HG02571 (cell line): ENCODE results near the gene RNF168.
"Not testable (repeated sequence)": the region's sequence is repeated elsewhere in the genome, so short reads cannot be mapped to it uniquely, and the experiment has no call there.

ENCODE experiments used
- ATAC-seq: cut with Tn5 transposase; IDR thresholded peaks from one replicate; pipeline ENCODE4 v1.9.1; 2021; ENCODE audit warnings: mild to moderate bottlenecking, moderate library complexity; ENCODE audit not compliant: unreplicated experiment

Gene RNF168

DNA sequence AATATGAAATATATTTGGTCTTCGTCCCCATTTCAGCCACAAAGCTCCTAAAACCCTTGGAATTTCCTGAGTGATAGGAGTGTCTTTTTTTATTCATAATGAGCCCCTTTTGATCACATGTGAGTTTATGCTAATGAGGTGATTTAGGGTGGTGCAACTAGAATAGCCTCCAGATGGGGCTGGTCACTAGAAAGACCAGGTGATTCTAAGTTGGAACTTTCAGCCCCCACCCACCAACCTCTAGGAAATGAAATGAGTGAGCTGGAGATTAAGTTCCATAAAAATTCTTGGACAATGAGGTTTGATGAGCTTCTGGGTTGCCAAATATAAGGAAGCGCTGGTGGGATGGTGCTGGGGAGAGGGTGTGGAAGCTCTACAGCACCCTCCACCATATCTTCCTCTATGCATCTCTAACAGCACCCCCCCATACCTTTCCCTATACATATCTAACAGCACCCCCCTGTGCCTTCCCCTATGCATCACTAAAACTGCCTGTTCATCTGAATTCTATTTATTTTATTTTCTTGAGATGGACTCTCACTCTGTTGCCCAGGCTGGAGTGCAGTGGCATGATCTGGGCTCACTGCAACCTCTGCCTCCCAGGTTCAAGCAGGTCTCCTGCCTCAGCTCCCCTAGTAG, 13.7 kb upstream of the RNF168 start:
- no peak for ATAC-seq

DNA sequence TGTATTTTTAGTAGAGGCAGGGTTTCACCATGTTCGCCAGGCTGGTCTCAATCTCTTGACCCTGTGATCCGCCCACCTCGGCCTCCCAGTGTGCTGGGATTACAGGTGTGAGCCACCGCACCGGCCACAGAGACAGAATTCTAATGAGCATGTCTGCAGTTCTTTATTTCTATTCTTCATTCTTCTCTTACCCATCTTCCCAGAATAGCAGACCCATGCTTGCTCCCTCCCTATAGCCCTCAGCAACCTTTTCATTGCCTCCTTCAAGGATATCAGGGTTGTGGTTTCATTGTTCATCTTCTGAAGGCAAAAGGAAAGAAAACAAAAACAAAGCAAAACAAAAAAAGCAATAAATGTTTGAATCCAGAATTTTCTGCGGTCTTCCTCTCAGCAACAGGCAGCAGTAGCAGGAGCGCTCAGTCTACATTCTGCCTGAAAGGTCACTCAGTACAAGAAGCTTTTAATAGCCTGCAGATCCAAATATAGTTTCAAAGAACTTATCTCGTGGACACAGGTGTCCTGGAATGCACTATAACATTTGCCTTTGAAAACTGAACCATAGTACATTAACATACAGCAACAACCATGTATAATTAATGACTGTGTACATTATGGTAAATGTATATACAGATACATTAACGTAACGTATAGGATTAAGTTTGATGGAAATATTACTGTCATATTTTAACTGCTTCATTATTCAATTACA, 11.5 kb upstream of the RNF168 start, which contains the start of gene SMCO1:
SMCO1 (minus strand) TSS at position 434 of the 709 bp plus-strand sequence; CDS start at position 297, 137 bp downstream.
- ATAC-seq = no peak

DNA sequence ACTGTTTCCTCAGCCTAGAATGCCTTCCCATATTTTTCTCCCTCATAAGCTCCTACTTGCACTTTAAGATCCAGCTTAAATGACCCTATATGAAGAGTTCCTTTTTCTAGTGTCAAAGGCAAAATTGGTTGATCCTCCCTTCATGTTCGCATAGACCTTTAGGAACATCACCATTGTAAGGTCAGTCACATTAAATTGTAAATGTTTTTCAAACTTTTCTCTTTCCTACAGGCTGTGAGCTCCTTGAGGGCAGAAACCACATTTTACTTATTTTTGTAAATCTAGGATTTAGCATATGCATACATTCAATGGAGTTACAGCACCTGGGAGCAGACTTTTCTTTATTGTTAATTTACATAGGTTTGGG, 10.8 kb upstream of the RNF168 start:
- ATAC-seq = no peak

DNA sequence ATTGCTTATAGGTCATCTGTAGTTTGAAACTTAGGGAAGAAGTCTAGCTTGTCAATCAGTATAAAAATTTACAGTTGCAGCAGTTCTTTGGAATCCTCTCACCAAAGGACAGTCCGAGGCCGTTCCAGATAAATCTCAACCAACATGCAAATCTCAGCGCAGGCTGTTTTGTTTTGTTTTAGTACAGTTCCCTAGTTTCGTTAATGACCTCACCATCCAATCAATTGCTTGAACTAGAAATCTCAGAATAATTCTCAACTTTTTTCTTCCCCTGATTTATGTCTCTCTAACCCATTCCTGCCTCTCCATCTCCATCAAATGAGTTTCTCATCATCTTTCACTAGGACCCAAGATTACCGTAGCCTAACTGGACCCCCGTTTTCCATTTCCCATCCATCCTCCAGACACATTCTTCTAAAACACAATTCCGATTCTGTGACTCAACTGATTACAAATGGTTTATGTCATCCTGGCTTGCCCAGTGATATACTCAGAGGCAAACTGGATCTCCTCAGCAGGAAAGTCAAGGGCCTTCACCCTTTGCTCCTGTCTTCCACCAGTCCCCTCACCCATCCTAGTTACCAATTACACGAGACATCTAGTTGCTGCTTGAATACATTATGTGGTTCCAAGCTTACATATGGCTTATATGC, 10.3 kb upstream of the RNF168 start:
- no peak for ATAC-seq

DNA sequence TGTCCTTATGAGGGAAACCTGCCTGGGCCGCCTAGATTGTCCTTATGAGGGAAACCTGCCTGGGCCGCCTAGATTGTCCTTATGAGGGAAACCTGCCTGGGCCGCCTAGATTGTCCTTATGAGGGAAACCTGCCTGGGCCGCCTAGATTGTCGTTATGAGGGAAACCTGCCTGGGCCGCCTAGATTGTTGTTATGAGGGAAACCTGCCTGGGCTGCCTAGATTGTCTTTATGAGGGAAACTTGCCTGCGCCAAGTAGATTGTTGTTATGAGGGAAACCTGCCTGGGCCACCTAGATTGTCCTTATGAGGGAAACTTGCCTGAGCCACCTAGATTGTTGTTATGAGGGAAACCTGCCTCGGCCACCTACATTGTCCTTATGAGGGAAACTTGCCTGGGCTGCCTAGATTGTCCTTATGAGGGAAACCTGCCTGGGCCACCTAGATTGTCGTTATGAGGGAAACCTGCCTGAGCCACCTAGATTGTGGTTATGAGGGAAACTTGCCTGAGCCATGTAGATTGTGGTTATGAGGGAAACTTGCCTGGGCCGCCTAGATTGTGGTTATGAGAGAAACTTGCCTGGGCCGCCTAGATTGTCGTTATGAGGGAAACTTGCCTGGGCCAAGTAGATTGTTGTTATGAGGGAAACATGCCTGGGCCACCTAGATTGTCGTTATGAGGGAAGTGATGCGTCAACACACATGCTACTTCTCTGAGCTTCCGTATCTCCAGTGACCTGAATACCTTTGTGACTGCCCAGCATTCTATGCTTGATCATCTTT, 8.3 kb upstream of the RNF168 start:
- not testable (repeated sequence) for ATAC-seq

DNA sequence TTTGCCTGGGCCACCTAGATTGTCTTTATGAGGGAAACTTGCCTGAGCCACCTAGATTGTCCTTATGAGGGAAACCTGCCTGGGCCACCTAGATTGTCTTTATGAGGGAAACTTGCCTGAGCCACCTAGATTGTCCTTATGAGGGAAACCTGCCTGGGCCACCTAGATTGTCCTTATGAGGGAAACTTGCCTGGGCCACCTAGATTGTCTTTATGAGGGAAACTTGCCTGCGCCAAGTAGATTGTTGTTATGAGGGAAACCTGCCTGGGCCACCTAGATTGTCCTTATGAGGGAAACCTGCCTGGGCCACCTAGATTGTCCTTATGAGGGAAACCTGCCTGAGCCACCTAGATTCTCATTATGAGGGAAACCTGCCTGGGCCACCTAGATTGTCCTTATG, 7.5 kb upstream of the RNF168 start:
- ATAC-seq = not testable (repeated sequence)

DNA sequence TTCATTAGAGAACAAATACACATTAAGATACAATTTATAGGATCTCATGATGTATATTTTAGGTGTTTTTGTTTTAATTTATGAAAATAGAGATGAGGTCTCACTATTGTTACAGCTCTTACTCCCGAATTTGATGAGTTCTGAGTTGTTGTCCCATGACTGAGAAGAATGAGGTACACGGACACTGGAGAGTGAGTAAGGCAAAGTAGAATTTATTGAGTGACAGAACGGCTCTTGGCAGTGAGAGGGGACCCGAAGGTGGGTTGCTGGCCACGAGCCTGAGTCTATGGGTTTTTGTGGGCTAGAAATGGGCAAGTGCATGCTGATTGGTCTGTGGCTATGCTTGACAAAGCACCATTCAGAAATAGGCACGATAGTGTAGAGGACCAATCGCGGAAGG, 3.1 kb upstream of the RNF168 start:
- no peak for ATAC-seq

DNA sequence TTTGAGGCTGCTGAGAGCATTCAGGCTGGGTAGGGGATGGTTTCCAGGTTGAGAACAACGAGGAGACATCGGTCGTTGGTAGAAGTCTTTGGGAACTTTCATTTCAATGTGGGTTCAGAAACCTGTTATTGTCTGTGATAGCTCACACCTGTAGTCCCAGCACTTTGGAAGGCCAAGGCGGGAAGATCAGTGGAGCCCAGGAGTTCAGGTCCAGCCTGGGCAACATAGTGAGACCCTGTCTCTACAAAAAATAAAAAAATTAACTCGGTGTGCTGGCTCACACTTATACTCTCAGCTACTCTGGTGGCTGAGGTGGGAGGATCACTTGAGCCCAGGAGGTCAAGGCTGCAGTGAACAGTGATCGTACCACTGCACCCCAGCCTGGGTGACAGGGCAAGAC, 988 bp upstream of the RNF168 start:
- ATAC-seq = no peak

DNA sequence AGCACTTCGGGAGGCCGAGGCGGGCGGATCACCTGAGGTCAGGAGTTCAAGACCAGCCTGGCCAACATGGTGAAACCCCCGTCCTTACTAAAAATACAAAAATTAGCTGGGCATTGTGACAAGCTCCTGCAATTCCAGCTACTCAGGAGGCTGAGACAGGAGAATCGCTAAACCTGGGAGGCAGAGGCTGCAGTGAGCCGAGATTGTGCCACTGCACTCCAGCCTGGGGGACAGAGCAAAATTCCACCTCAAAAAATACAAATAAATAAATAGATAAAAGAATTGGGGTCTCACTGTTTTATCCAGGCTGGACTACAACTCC, 470 bp upstream of the RNF168 start:
- not testable (repeated sequence) for ATAC-seq

DNA sequence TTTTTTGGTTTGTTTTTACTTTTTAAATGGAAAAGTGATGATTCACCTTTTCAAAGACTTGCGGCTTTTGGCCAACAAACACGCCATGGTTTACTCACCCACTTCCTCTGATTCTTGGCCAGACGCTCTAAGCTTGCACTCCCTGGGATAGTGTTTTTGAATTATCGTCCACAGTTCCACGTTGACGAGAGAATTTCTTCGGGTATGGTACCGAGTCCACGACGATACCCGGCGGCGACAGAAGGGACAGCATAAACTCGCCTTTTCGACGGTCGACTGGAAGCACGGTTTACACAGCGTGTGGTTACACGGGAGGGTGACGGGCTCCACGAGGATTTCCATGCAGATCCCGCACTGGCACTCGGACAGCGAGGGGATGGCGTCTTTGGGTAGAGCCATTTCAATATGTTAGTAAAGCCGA, 783 bp downstream of the RNF168 start:
- peak; percentile 5 for ATAC-seq

DNA sequence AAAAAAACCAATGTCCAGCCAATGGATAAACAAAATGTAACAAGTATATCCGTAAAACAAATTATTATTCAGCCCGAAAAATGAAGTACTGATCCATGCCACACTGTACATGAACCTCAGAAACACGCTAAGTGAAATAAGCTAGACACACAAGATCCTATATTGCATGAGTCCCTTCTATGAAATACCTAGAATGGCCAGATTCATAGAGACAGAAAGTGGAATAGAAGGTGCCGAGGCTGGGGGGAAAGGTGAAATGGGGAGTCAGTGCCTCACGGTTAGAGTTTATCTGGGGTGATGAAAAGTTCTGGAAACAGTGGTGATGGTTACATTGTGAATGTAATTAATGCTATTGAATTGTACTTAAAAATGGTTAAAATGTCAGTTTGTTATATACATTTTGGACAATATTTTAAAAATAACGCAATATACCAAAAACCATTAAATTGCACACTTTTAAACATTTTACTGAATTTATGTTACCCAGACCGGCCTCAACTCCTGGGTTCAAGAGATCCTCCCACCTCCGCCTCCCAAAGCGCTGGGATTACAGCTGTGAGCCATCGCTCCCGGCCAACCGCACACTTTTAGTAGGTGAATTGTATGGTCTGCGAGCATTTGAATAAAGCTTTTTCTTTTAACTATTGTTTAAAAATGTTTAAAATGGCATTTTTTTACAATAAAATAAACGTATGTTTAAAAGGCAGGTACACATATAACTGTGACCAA, 2.1 kb downstream of the RNF168 start:
- no peak for ATAC-seq

DNA sequence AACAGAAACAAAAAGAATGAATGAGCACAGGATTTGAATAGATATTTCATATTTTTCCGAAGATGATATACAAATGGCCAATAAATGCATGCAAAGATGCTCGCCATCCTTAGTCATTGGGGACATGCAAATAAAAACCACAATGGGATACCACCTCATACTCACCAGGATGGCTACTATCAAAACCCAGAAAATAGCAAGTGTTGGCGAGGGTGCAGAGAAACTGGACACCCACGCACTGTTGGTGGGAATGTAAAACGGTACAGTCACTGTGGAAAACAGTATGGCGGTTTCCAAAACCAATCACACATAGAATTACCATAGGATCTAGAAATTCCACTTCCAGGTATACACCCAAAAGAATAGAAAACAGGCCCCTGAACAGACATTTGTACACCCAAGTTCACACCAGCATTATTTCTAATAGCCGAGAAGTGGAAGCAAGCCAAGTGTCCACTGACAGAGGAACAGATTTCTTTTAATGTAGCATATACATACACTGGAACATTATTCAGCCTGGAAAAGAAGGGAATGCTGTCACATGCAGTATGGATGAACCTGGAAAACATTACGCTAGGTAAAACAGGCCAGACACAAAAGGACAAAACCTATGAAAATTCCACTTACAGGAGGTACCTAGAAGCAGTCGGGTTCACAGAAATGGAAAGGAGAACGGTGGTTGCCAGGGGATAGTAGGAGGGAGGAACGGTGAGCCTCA, 3.6 kb downstream of the RNF168 start:
- ATAC-seq = no peak

DNA sequence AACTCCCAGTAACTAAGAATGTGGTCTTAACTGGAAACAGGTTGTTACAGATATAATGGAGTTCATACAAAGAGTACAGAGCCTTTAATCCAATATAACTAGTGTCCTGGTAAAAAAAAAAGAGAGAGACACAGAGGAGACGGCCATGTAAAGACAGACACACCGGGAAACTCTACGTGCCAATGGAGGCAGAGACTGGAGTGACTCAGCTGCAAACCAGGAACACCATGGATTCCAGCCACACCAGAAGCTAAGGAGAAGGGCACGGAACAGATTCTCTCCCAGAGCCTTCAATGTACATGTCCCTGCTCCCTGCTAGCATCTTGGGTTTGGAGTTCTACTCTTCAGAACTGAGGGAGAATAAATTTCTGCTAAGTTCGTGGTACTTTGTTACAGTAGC, 4.5 kb downstream of the RNF168 start:
- no peak for ATAC-seq

DNA sequence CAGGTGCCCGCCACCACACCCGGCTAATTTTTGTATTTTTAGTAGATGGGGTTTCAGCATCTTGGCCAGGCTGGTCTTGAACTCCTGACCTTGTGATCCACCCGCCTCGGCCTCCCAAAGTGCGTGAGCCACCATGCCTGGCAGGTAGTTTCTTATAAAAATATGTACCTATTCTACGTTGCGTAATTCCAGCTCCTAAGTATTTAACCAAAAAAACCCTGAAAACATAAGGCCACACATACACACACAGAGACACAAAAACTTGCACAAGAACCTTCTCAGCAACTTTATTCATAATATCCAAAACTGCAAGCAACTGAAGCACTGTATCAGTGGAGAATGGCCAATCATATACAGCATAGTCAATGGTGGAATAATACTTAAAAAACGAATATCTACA, 5.3 kb downstream of the RNF168 start:
- ATAC-seq = no peak

DNA sequence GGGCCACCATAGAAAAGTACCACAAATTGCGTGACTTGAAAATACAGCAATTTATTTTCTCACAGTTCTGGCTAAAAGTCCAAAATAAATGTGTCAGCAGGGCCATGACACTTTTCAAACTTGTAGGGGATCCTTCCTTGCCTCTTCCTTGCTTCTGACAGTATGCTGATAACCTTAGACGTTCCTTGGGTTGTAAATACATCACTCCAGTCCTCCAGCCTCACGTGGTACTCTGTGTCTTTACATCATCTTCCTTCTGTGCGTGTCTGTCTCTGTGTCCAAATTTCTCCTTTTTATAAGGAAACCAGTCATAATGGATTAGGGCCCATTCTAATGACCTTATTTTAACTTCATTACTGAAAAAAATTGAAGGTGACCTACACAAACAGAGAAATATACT, 7.4 kb downstream of the RNF168 start:
- ATAC-seq = no peak

DNA sequence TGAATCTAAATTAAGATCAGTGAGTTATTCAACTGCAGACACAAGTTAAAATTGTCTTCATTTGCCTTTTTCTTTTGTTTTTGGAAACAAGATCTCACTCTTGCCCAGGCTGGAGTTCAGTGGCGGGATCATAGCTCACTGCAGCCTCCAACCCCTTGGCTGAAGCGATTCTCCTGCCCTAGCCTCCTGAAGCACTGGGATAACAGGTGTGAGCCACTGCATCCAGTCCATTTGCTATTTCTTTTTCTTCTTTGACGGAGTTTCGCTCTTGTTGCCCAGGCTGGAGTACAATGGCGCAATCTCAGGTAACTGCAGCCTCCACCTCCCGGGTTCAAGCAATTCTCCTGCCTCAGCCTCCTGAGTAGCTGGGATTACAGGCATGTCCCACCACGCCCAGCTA, 10.3 kb downstream of the RNF168 start:
- no peak for ATAC-seq

DNA sequence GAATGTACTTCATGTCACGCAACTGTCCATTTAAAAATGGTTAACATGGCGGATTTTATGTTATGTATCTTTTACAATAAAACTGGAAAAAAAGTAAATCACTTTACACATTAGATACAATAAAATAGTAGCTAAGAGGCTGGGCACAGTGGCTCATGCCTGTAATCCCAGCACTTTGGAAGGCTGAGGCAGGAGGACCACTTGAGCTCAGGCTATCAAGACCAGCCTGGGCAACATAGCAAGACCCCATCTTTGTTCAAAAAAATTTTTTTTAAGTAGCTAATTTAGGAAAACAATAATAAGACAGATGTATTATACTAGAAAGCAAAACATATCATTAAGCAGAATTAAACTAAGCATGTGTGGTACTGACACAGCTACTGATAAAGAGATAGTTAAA, 11.5 kb downstream of the RNF168 start:
- no peak for ATAC-seq

DNA sequence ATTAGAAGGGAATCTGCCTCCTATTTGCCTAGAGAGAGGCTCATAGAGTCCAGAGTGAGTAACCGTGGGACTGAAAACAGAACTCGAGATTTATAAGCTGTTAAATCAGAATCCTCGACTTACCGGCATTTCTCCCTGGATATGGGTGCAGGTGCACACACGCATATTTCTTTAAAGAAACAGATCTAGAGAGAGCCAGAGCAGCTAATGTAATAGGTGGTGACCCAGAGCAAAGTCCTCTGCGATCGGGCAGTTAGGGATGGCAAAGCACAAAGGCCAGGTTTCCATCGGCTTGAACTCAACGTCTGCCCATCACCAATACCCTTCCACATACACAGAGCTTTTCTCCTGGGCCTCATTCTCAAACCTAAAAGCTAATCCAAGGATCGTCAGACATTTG, 13.8 kb downstream of the RNF168 start:
- ATAC-seq = no peak

DNA sequence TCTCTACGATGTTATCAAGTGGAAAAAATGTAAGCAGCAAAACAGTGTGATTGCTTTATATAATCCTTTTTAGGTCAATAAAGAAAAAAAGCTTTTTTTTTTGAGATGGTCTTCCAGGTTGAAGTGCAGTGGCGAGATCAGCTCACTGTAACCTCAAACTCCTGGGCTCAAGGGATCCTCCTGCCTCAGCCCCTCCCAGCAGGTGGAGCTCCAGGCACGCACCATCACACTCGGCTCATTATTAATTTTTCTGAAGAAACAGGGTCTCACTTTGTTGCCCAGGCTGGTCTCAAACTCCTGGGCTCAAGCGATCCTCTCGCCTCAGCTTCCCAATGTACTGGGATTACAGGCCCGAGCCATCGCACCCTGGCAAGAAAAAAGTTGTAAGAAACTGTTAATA, 17.3 kb downstream of the RNF168 start:
- no peak for ATAC-seq

DNA sequence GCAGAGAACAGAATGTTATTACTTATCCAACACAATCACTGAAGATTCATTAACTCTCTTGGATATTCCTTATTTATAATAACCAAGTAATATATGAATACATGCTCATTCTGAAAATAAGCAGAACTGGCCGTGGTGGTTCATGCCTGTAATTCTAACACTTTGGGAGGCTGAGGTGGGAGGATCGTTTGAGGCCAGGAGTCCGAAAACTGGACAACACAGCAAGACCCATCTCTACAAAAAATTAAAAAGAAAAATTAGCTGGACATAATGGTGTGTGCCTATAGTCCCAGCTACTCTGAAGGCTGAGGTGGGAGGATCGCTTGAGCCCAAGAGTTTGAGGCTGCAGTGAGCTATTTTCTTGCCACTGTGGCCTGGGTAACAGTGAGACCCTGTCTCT, 25.9 kb downstream of the RNF168 start:
- no peak for ATAC-seq
